SK-N-SH treated with all-trans-retinoic acid at 6 μM for 48 hours (cell line): ENCODE data around the gene RALGAPA1.

Source experiments
- ATAC-seq: fragments of 200-7000 bp; cut with Tn5 transposase; 3 replicates; pipeline ENCODE4 v1.9.1; 2020; ENCODE audit warnings: mild to moderate bottlenecking, moderate library complexity
- ARNTL ChIP-seq: fragments of 450-650 bp; formaldehyde crosslinking; IDR thresholded peaks from 2 replicates; pipeline ENCODE4 v1.5.0; 2020; ENCODE audit warnings: low read depth, mild to moderate bottlenecking, moderate library complexity, borderline replicate concordance
- BACH2 ChIP-seq: fragments of 250-450 bp; sonication (Bioruptor Pico); IDR thresholded peaks from 2 replicates; pipeline ENCODE4 v1.9.0; 2021; ENCODE audit warnings: mild to moderate bottlenecking, borderline replicate concordance
- CSDC2 ChIP-seq: fragments of 250-450 bp; sonication (Bioruptor Pico); IDR thresholded peaks from 2 replicates; pipeline ENCODE4 v1.5.0; 2020; ENCODE audit warnings: mild to moderate bottlenecking, moderate library complexity
- ESRRG ChIP-seq: fragments of 250-450 bp; sonication (Bioruptor Pico); IDR thresholded peaks from 2 replicates; pipeline ENCODE4 v1.6.1; 2021; ENCODE audit warnings: mild to moderate bottlenecking
- GLIS3 ChIP-seq: fragments of 250-450 bp; sonication (Bioruptor Pico); IDR thresholded peaks from 2 replicates; pipeline ENCODE4 v1.5.0; 2020; ENCODE audit warnings: mild to moderate bottlenecking, moderate library complexity
- ISL1 ChIP-seq: fragments of 250-450 bp; sonication (Bioruptor Pico); IDR thresholded peaks from 2 replicates; pipeline ENCODE4 v2.1.2; 2022; ENCODE audit warnings: mild to moderate bottlenecking, moderate library complexity
- OSR1 ChIP-seq: fragments of 250-450 bp; sonication (Bioruptor Pico); IDR thresholded peaks from 2 replicates; pipeline ENCODE4 v1.8.0; 2022; ENCODE audit warnings: moderate library complexity, mild to moderate bottlenecking, inconsistent platforms
- PPARA ChIP-seq: fragments of 250-450 bp; sonication (Bioruptor Pico); IDR thresholded peaks from 2 replicates; pipeline ENCODE4 v1.5.0; 2020; ENCODE audit warnings: mild to moderate bottlenecking, borderline replicate concordance
- RARB ChIP-seq: fragments of 250-450 bp; sonication (Bioruptor Pico); IDR thresholded peaks from 2 replicates; pipeline ENCODE4 v1.8.0; 2021; ENCODE audit warnings: mild to moderate bottlenecking, moderate library complexity
- SNAI2 ChIP-seq: fragments of 250-450 bp; sonication (Bioruptor Pico); IDR thresholded peaks from 2 replicates; pipeline ENCODE4 v1.5.0; 2020; ENCODE audit warnings: mild to moderate bottlenecking, moderate library complexity
- TCF4 ChIP-seq: fragments of 250-450 bp; sonication (Bioruptor Pico); IDR thresholded peaks from 2 replicates; pipeline ENCODE4 v1.8.0; 2021; ENCODE audit warnings: mild to moderate bottlenecking, moderate library complexity, borderline replicate concordance
- TOX ChIP-seq: fragments of 250-450 bp; sonication (Bioruptor Pico); IDR thresholded peaks from 2 replicates; pipeline ENCODE4 v1.8.0; 2021; ENCODE audit warnings: mild to moderate bottlenecking, moderate library complexity, borderline replicate concordance
- ZC3H10 ChIP-seq: fragments of 250-450 bp; sonication (Bioruptor Pico); IDR thresholded peaks from 2 replicates; pipeline ENCODE4 v1.5.1; 2021; ENCODE audit warnings: mild to moderate bottlenecking, moderate library complexity
- ZFP3 ChIP-seq: fragments of 250-450 bp; sonication (Bioruptor Pico); IDR thresholded peaks from 2 replicates; pipeline ENCODE4 v1.5.0; 2020; ENCODE audit warnings: mild to moderate bottlenecking, moderate library complexity
- ZNF70 ChIP-seq: fragments of 450-650 bp; formaldehyde crosslinking; IDR thresholded peaks from 2 replicates; pipeline ENCODE4 v1.5.0; 2020; ENCODE audit warnings: mild to moderate bottlenecking, moderate library complexity
- ZNF8 ChIP-seq: fragments of 450-650 bp; formaldehyde crosslinking; IDR thresholded peaks from 2 replicates; pipeline ENCODE4 v1.5.0; 2020; ENCODE audit warnings: mild to moderate bottlenecking, moderate library complexity
- TF ChIP-seq, protein P1 (sequence below): fragments of 250-450 bp; sonication (Bioruptor Pico); IDR thresholded peaks from 2 replicates; pipeline ENCODE4 v1.8.0; 2021; ENCODE audit warnings: low read depth, mild to moderate bottlenecking, moderate library complexity, borderline replicate concordance
- TF ChIP-seq, protein P2 (sequence below): fragments of 250-450 bp; sonication (Bioruptor Pico); IDR thresholded peaks from 2 replicates; pipeline ENCODE4 v1.5.1; 2021; ENCODE audit warnings: mild to moderate bottlenecking, moderate library complexity
- TF ChIP-seq, protein P3 (sequence below): fragments of 250-450 bp; sonication (Bioruptor Pico); IDR thresholded peaks from 2 replicates; pipeline ENCODE4 v1.5.0; 2020; ENCODE audit warnings: mild to moderate bottlenecking, moderate library complexity
- TF ChIP-seq, protein P4 (sequence below): fragments of 250-450 bp; sonication (Bioruptor Pico); IDR thresholded peaks from 2 replicates; pipeline ENCODE4 v1.5.1; 2020; ENCODE audit warnings: low read depth, mild to moderate bottlenecking, moderate library complexity

The RALGAPA1 gene

DNA sequence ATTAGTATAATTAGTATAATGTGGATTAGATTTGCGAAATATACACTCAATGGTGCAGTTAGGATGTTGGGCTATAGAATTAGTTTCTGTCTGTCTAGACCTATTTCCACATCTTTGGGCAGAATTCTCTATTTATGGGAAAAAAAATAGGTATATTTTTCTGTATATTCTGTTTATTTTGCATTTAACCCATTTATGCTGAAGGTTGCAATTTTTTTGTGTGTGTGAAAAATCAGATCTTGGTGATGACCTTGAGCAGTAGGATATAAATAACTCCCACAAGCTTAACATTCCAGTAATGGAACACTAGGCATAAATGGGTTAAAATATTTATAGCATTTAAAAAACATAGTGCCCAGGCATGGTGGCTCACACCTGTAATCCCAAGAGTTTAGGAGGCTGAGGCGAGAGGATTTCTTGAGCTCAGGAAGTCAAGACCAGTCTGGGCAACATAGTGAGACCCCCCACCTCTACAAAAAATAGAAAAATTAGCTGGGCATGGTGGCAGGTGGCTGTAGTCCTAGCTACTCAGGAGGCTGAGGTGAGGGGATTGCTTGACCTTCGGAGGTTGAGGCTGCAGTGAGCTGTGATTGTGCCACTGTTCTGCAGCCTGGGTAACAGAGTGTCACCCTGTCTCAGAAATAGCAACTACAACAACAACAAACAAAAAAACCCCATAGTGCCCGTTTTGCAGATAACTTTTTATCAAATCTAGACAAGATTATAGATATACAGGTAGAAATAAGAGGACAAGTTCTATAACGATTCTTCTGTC lies 26.3 kb upstream of the RALGAPA1 start (continued):
- TF ChIP-seq, protein P1, sequence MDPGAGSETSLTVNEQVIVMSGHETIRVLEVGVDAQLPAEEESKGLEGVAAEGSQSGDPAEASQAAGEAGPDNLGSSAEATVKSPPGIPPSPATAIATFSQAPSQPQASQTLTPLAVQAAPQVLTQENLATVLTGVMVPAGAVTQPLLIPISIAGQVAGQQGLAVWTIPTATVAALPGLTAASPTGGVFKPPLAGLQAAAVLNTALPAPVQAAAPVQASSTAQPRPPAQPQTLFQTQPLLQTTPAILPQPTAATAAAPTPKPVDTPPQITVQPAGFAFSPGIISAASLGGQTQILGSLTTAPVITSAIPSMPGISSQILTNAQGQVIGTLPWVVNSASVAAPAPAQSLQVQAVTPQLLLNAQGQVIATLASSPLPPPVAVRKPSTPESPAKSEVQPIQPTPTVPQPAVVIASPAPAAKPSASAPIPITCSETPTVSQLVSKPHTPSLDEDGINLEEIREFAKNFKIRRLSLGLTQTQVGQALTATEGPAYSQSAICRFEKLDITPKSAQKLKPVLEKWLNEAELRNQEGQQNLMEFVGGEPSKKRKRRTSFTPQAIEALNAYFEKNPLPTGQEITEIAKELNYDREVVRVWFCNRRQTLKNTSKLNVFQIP (CRISPR knock-in tag): no peak
- no peak for TF ChIP-seq CSDC2 (CRISPR knock-in tag)
- no peak for TF ChIP-seq ZFP3
- TF ChIP-seq SNAI2 (CRISPR knock-in tag): no peak
- TF ChIP-seq GLIS3 (CRISPR knock-in tag): no peak
- TF ChIP-seq ESRRG: no peak

DNA sequence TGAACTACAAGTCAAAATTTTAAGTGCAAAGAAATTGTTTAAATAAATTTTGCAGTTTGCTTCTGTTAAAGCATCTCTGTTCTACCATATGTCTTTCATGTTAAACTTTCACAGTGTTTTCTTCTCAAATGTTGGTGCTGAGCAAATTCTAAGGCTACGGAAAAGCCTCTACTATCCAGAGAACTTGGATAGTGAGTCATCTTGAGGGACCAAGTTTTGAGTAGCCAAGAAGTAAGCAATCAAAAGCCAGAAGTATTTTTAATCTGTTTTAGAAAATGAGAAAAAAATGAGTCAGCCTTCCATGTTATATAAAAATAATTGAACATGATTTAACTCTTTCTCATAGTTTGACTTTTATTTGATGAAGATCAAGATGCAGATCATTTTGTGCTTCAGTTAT lies 20.4 kb upstream of the RALGAPA1 start:
- TF ChIP-seq ZC3H10 (CRISPR knock-in tag): no peak
- TF ChIP-seq TOX (CRISPR knock-in tag): no peak
- no peak for TF ChIP-seq PPARA (CRISPR knock-in tag)
- TF ChIP-seq ISL1 (CRISPR knock-in tag): 0 out of 2 replicates have a peak, but pooled peaks have one; percentile 14
- no peak for TF ChIP-seq SNAI2 (CRISPR knock-in tag)
- no peak for ATAC-seq

DNA sequence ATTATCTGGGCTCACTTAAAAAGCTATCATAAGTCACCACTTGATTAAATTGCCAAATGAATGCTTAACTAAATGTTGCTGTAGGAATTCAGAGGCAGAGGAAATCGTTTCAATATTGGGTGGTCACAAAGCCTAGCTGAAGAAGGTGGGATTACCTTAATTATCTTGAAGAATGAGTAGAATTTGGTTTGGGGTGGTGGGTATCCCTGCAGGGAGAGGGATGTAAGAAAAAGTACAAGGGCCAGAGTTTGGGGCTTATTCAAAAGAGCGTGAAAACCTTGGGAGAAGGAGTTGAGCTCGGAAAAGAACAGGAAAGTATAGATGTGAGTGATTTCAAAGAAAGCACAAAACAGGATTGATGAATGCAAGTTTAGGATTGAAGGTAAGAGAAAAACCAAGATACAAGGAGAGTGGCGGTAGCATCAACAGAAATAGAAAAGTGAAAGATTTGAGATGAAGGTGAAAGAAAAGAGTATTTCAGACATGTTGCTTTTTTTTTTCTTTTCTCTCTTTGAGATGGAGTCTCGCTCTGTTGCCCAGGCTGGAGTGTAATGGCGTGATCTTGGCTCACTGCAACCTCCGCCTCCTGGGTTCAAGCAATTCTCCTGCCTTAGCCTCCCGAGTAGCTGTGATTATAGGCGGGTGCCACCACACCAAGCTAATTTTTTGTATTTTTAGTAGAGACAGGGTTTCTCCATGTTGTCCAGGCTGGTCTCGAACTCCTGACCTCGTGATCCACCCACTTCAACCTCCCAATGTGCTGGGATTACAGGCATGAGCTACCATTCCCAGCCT lies 18.8 kb upstream of the RALGAPA1 start:
- no peak for TF ChIP-seq ESRRG
- no peak for TF ChIP-seq RARB (CRISPR knock-in tag)
- no peak for TF ChIP-seq TOX (CRISPR knock-in tag)
- TF ChIP-seq, protein P1 (CRISPR knock-in tag): no peak
- no peak for ATAC-seq

DNA sequence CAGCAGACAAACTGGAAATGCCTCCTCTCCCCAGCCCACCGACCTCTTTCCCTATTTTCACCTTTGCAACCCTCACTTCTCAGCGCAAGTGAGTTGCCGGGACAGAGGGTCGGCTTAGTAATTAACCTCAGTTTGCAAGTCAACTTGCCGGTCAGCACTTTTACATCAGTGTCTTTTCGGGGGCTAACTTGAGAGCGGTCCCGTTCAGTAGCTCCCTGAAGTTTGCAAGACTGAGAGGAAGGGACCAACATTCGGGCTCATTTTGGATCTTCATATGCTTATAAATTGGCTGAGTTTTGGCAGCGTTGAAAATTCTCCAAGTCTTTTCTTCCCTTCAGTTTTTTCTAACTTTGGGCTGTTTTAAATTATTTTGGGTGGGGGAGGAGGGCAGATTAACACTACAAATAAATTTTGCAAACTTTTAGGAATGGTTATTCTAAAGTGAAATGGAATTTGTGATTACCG lies 17.9 kb upstream of the RALGAPA1 start:
- TF ChIP-seq PPARA (CRISPR knock-in tag) (no peak), OSR1 (CRISPR knock-in tag) (no peak), ISL1 (CRISPR knock-in tag) (no peak), GLIS3 (CRISPR knock-in tag) (no peak), ZNF8 (no peak), RARB (CRISPR knock-in tag) (no peak)
- TF ChIP-seq, protein P2, sequence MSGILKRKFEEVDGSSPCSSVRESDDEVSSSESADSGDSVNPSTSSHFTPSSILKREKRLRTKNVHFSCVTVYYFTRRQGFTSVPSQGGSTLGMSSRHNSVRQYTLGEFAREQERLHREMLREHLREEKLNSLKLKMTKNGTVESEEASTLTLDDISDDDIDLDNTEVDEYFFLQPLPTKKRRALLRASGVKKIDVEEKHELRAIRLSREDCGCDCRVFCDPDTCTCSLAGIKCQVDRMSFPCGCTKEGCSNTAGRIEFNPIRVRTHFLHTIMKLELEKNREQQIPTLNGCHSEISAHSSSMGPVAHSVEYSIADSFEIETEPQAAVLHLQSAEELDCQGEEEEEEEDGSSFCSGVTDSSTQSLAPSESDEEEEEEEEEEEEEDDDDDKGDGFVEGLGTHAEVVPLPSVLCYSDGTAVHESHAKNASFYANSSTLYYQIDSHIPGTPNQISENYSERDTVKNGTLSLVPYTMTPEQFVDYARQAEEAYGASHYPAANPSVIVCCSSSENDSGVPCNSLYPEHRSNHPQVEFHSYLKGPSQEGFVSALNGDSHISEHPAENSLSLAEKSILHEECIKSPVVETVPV (CRISPR knock-in tag): no peak
- ATAC-seq: no peak

DNA sequence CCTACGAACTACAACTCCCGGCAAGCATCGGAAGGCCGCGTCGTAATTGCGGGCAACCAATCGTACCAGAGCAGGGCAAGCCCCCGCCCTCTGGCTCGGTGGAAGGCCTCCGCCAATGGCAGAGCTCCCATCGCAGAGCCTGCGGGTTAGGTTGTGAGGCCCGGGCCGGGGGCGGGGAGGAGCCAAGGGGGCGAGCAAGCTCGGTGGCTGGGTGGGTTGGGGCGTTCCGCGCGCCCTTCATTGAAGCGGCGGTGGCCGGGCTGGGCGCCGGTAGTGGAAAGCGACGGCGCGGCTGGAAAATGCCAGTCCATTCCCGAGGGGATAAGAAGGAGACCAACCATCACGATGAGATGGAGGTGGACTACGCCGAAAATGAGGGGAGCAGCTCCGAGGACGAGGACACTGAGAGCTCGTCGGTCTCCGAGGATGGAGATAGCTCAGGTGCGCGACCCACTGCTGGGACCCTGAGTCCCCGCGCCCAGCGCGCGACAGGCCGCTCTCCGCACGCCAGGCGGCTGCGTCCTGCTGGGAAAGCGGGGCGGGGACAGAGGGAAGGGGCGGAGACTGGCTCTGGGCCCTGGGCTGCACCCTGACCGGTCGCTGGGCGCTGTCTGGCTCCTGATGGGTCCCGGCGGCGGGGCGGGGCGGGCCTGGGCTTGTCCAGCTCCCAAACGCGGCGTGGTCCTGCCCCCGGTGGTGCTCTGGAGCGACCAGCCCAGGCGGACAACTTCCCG lies 17.3 kb upstream of the RALGAPA1 start, which contains the start of gene BRMS1L:
TSS of gene BRMS1L (plus strand) at position 121 of the 734 bp plus-strand sequence. CDS start at position 300, 179 bp downstream.
- peak; percentile 96 for ATAC-seq
- TF ChIP-seq ZC3H10 (CRISPR knock-in tag): no peak
- TF ChIP-seq, protein P1 (CRISPR knock-in tag): no peak
- TF ChIP-seq ISL1 (CRISPR knock-in tag): no peak
- TF ChIP-seq, protein P3, sequence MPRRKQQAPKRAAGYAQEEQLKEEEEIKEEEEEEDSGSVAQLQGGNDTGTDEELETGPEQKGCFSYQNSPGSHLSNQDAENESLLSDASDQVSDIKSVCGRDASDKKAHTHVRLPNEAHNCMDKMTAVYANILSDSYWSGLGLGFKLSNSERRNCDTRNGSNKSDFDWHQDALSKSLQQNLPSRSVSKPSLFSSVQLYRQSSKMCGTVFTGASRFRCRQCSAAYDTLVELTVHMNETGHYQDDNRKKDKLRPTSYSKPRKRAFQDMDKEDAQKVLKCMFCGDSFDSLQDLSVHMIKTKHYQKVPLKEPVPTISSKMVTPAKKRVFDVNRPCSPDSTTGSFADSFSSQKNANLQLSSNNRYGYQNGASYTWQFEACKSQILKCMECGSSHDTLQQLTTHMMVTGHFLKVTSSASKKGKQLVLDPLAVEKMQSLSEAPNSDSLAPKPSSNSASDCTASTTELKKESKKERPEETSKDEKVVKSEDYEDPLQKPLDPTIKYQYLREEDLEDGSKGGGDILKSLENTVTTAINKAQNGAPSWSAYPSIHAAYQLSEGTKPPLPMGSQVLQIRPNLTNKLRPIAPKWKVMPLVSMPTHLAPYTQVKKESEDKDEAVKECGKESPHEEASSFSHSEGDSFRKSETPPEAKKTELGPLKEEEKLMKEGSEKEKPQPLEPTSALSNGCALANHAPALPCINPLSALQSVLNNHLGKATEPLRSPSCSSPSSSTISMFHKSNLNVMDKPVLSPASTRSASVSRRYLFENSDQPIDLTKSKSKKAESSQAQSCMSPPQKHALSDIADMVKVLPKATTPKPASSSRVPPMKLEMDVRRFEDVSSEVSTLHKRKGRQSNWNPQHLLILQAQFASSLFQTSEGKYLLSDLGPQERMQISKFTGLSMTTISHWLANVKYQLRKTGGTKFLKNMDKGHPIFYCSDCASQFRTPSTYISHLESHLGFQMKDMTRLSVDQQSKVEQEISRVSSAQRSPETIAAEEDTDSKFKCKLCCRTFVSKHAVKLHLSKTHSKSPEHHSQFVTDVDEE (CRISPR knock-in tag): no peak
- no peak for TF ChIP-seq BACH2 (CRISPR knock-in tag)
- TF ChIP-seq OSR1 (CRISPR knock-in tag): no peak
- no peak for TF ChIP-seq ARNTL (CRISPR knock-in tag)
- TF ChIP-seq, protein P4, sequence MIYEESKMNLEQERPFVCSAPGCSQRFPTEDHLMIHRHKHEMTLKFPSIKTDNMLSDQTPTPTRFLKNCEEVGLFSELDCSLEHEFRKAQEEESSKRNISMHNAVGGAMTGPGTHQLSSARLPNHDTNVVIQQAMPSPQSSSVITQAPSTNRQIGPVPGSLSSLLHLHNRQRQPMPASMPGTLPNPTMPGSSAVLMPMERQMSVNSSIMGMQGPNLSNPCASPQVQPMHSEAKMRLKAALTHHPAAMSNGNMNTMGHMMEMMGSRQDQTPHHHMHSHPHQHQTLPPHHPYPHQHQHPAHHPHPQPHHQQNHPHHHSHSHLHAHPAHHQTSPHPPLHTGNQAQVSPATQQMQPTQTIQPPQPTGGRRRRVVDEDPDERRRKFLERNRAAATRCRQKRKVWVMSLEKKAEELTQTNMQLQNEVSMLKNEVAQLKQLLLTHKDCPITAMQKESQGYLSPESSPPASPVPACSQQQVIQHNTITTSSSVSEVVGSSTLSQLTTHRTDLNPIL (CRISPR knock-in tag): no peak
- TF ChIP-seq GLIS3 (CRISPR knock-in tag): no peak
- no peak for TF ChIP-seq TCF4
- TF ChIP-seq ZNF70 (CRISPR knock-in tag): no peak
- TF ChIP-seq ESRRG: no peak
- no peak for TF ChIP-seq ZNF8
- TF ChIP-seq RARB (CRISPR knock-in tag): no peak
